H1 (cell line): ENCODE measurements around the gene MAP4K1. TPM values are rescaled to one million over a fixed set of nuclear protein-coding genes. Genes with fewer than 3 reads are reported as not detected.
A peak's percentile ranks its signal among the peaks of the same experiment; 100 is the strongest.

Source experiments
- CTCF ChIA-PET: fragments of 300-600 bp; sonication (Branson Sonifier 250); formaldehyde crosslinking; loops from one replicate; lab custom pipeline; 2021; ENCODE audit not compliant: partially characterized antibody; lab: Charles Lee
- POLR2A ChIA-PET: fragments of 300-600 bp; sonication (Branson Sonifier 250); formaldehyde crosslinking; loops from one replicate; lab custom pipeline; 2021; ENCODE audit warnings: inconsistent platforms; ENCODE audit not compliant: partially characterized antibody; lab: Charles Lee
- DNase-seq, 2 experiments: peaks; one replicate each; pipeline versions ENCODE4 v3.0.0 to v3.0.0-alpha.2; 2010 to 2022; ENCODE audit warnings: low spot score in 2 of 2, low read depth in 1 of 2, mixed read lengths in 1 of 2
- FAIRE-seq: peaks from 2 replicates; lab custom pipeline; 2011; peaks lifted over from hg19 to GRCh38; lab: Jason Lieb, UNC
- H2AFZ ChIP-seq: 2 replicates; pipeline ENCODE4 v1.8.1; 2012; ENCODE audit warnings: low read length, inconsistent platforms
- H2AK5ac ChIP-seq: 2 replicates; pipeline ENCODE4 v1.6.1; 2013; ENCODE audit warnings: low read depth, low read length
- H2BK120ac ChIP-seq: replicated peaks from 2 replicates; pipeline ENCODE3; 2013; ENCODE audit warnings: low read depth, low read length, inconsistent platforms
- H2BK12ac ChIP-seq: 2 replicates; pipeline ENCODE4 v1.6.1; 2013; ENCODE audit warnings: low read depth, low read length
- H2BK15ac ChIP-seq: 2 replicates; pipeline ENCODE4 v1.6.1; 2013; ENCODE audit warnings: low read length
- H2BK20ac ChIP-seq: 2 replicates; pipeline ENCODE4 v1.6.1; 2013; ENCODE audit warnings: low read length
- H2BK5ac ChIP-seq: 2 replicates; pipeline ENCODE4 v1.6.1; 2013; ENCODE audit warnings: low read depth, low read length
- H3K14ac ChIP-seq: 2 replicates; pipeline ENCODE4 v1.6.1; 2013; ENCODE audit warnings: inconsistent platforms; ENCODE audit not compliant: insufficient read length
- H3K18ac ChIP-seq: 2 replicates; pipeline ENCODE4 v1.6.1; 2013; ENCODE audit warnings: low read length; ENCODE audit errors: extremely low read depth
- H3K23ac ChIP-seq: 2 replicates; pipeline ENCODE4 v1.6.1; 2013; ENCODE audit warnings: inconsistent platforms; ENCODE audit not compliant: insufficient read length
- H3K23me2 ChIP-seq: 2 replicates; pipeline ENCODE4 v1.6.1; 2013; ENCODE audit warnings: low read depth, low read length
- H3K27ac ChIP-seq: 2 replicates; pipeline ENCODE4 v1.6.1; 2011; ENCODE audit warnings: low read depth, low read length, inconsistent platforms
- H3K27me3 ChIP-seq, 4 experiments: replicated peaks in 1 of 4; 1 replicate in 1 of 4; 2 replicates in 3 of 4; pipeline versions ENCODE4 v1.6.1 to v1.8.1; 2011 to 2013; ENCODE audit warnings: low read length in 3 of 4, mild to moderate bottlenecking in 3 of 4, inconsistent platforms in 2 of 4, mixed read lengths in 2 of 4, moderate library complexity in 1 of 4; ENCODE audit not compliant: control insufficient read depth in 3 of 4, insufficient read depth in 3 of 4; ENCODE audit errors: extremely low read depth in 1 of 4
- H3K36me3 ChIP-seq, 4 experiments: 2 replicates each; pipeline versions ENCODE4 v1.6.1 to v1.8.1; 2011 to 2013; ENCODE audit warnings: mild to moderate bottlenecking in 4 of 4, low read length in 3 of 4, moderate library complexity in 2 of 4, control low read depth in 1 of 4, inconsistent platforms in 1 of 4; ENCODE audit not compliant: insufficient read depth in 4 of 4, control insufficient read depth in 2 of 4
- H3K4ac ChIP-seq: replicated peaks from 2 replicates; pipeline ENCODE3; 2013; ENCODE audit warnings: low read length, low read depth, mixed read lengths, inconsistent platforms; ENCODE audit not compliant: insufficient read length
- H3K4me1 ChIP-seq, 4 experiments: replicated peaks in 1 of 4; 1 replicate in 1 of 4; 2 replicates in 3 of 4; pipeline versions ENCODE4 v1.6.1 to v1.8.1; 2011 to 2013; ENCODE audit warnings: low read length in 3 of 4, inconsistent platforms in 2 of 4, mixed read lengths in 1 of 4; ENCODE audit not compliant: insufficient read depth in 4 of 4, control insufficient read depth in 3 of 4
- H3K4me2 ChIP-seq, 2 experiments: 2 replicates each; pipeline versions ENCODE4 v1.6.1 to v1.8.1; 2011 to 2013; ENCODE audit warnings: low read depth in 2 of 2, low read length in 2 of 2, control low read depth in 1 of 2, inconsistent platforms in 1 of 2, mild to moderate bottlenecking in 1 of 2; ENCODE audit not compliant: insufficient read depth in 1 of 2
- H3K4me3 ChIP-seq, 4 experiments: fragments of 200-600, 300-600 bp in 1 of 4; sonication (generic), shearing (Covaris generic), sonication (Bioruptor Twin) in 1 of 4; 2 replicates each; pipeline versions ENCODE4 v1.5.1 to v1.8.1; 2011 to 2016; ENCODE audit warnings: low read length in 4 of 4, low read depth in 3 of 4, control low read depth in 2 of 4, inconsistent platforms in 2 of 4, mild to moderate bottlenecking in 2 of 4, mixed read lengths in 1 of 4, moderate library complexity in 1 of 4; ENCODE audit not compliant: insufficient read depth in 2 of 4; ENCODE audit errors: extremely low read depth in 1 of 4
- H3K56ac ChIP-seq: replicated peaks from 2 replicates; pipeline ENCODE3; 2013; ENCODE audit warnings: low read depth, mild to moderate bottlenecking, mixed read lengths, low read length, inconsistent platforms; ENCODE audit not compliant: insufficient read length
- H3K79me1 ChIP-seq: 2 replicates; pipeline ENCODE4 v1.6.1; 2013; ENCODE audit warnings: low read depth, low read length, control low read depth
- H3K79me2 ChIP-seq, 2 experiments: 2 replicates each; pipeline versions ENCODE4 v1.6.1 to v1.8.1; 2012 to 2013; ENCODE audit warnings: low read length in 2 of 2, mild to moderate bottlenecking in 2 of 2, inconsistent platforms in 1 of 2; ENCODE audit not compliant: insufficient read depth in 2 of 2, control insufficient read depth in 1 of 2
- H3K9ac ChIP-seq, 4 experiments: replicated peaks in 1 of 4; 1 replicate in 1 of 4; 2 replicates in 3 of 4; pipeline versions ENCODE4 v1.6.1 to v1.8.1; 2011 to 2013; ENCODE audit warnings: low read depth in 3 of 4, low read length in 3 of 4, control low read depth in 2 of 4, mild to moderate bottlenecking in 2 of 4, moderate library complexity in 2 of 4, inconsistent platforms in 1 of 4; ENCODE audit errors: extremely low read depth in 1 of 4
- H3K9me3 ChIP-seq, 2 experiments: 2 replicates each; pipeline versions ENCODE4 v1.6.1 to v1.8.1; 2012 to 2013; ENCODE audit warnings: mild to moderate bottlenecking in 2 of 2, moderate library complexity in 2 of 2, control low read depth in 1 of 2, inconsistent platforms in 1 of 2, low read depth in 1 of 2, low read length in 1 of 2, mixed read lengths in 1 of 2; ENCODE audit not compliant: insufficient read depth in 2 of 2
- H4K20me1 ChIP-seq, 2 experiments: replicated peaks in 1 of 2; 2 replicates each; pipeline versions ENCODE3 to v1.8.1; 2011 to 2013; ENCODE audit warnings: inconsistent platforms in 2 of 2, low read length in 2 of 2, mild to moderate bottlenecking in 1 of 2; ENCODE audit not compliant: insufficient read depth in 2 of 2, control insufficient read depth in 1 of 2
- H4K5ac ChIP-seq: 2 replicates; pipeline ENCODE4 v1.6.1; 2013; ENCODE audit warnings: low read length, low read depth, mixed read lengths, inconsistent platforms; ENCODE audit not compliant: insufficient read length
- H4K8ac ChIP-seq: 2 replicates; pipeline ENCODE4 v1.8.0; 2013; ENCODE audit warnings: mild to moderate bottlenecking, moderate library complexity, low read length, inconsistent platforms; ENCODE audit not compliant: insufficient read depth; ENCODE audit errors: extremely low read depth
- H4K91ac ChIP-seq: replicated peaks from 2 replicates; pipeline ENCODE3; 2013; ENCODE audit warnings: low read length, mixed read lengths, inconsistent platforms; ENCODE audit not compliant: insufficient read length
- CEBPB ChIP-seq: IDR thresholded peaks from 2 replicates; pipeline ENCODE4 v1.6.1; 2012; ENCODE audit warnings: low read depth, low read length
- CHD2 ChIP-seq: IDR thresholded peaks from 2 replicates; pipeline ENCODE4 v1.6.1; 2012; ENCODE audit warnings: low read length, improper control_type of control experiment
- EGR1 ChIP-seq: IDR thresholded peaks from 2 replicates; pipeline ENCODE4 v1.6.1; 2011; ENCODE audit warnings: low read depth, low read length, borderline replicate concordance
- GTF2F1 ChIP-seq: IDR thresholded peaks from 2 replicates; pipeline ENCODE4 v1.6.1; 2012; ENCODE audit warnings: low read depth, low read length, improper control_type of control experiment, borderline replicate concordance
- HDAC6 ChIP-seq: IDR thresholded peaks from one replicate; pipeline ENCODE4 v1.7.1; 2012; ENCODE audit warnings: low read depth, mild to moderate bottlenecking, inconsistent platforms, low read length, moderate library complexity
- JUN ChIP-seq: IDR thresholded peaks from 2 replicates; pipeline ENCODE4 v1.6.1; 2011; ENCODE audit warnings: low read depth, mild to moderate bottlenecking, improper control_type of control experiment, low read length
- KDM4A ChIP-seq: IDR thresholded peaks from one replicate; pipeline ENCODE4 v1.7.1; 2012; ENCODE audit warnings: low read depth, mild to moderate bottlenecking, moderate library complexity, low read length, inconsistent platforms; ENCODE audit not compliant: severe bottlenecking
- PHF8 ChIP-seq: fragments of 200-600 bp; sonication (generic); conservative IDR thresholded peaks from 2 replicates; pipeline ENCODE4 v1.7.1; 2012; ENCODE audit warnings: low read depth, mild to moderate bottlenecking, inconsistent platforms, low read length, moderate library complexity
- RBBP5 ChIP-seq: IDR thresholded peaks from 2 replicates; pipeline ENCODE4 v1.7.1; 2012; ENCODE audit warnings: low read depth, mild to moderate bottlenecking, inconsistent platforms, low read length, moderate library complexity, borderline replicate concordance
- SIN3A ChIP-seq, 2 experiments: IDR thresholded peaks in 1 of 2; conservative IDR thresholded peaks in 1 of 2; 2 replicates each; pipeline ENCODE4 v1.6.1; 2011 to 2012; ENCODE audit warnings: low read length in 2 of 2, improper control_type of control experiment in 1 of 2, low read depth in 1 of 2, mild to moderate bottlenecking in 1 of 2
- TEAD4 ChIP-seq: IDR thresholded peaks from 2 replicates; pipeline ENCODE4 v1.6.1; 2012; ENCODE audit warnings: low read depth, low read length, inconsistent platforms, mixed read lengths
- WGBS, 2 experiments: shearing (Covaris generic) in 1 of 2; methylation state at CpG; one replicate each; pipeline versions ENCODE4 v1.1.6 to v1.1.7; 2013 to 2015; ENCODE audit warnings: low lambda C conversion rate in 2 of 2, mixed read lengths in 2 of 2, inconsistent platforms in 1 of 2, low coverage in 1 of 2, missing lambda C conversion rate in 1 of 2; ENCODE audit not compliant: insufficient replicate concordance in 2 of 2, insufficient coverage in 1 of 2, insufficient read length in 1 of 2; ENCODE audit errors: extremely low coverage in 1 of 2, missing lambda C conversion rate in 1 of 2; 5-methylcytosine and 5-hydroxymethylcytosine counted together
- polyA plus RNA-seq, 7 experiments: library from polyadenylated mRNA; depleted of rRNA in 3 of 7; stranded (reverse) in 5 of 7; unstranded in 2 of 7; fragments of >200 nt in 5 of 7; fragments of 200-250 nt in 2 of 7; gene quantifications; 1 replicate in 5 of 7; 2 replicates in 1 of 7; 4 replicates in 1 of 7; pipeline versions ENCODE4 v1.2.1 to v1.2.3, GENCODE V29; 2011 to 2013; ENCODE audit warnings: missing spikeins in 2 of 7, mixed read lengths in 2 of 7
- total RNA-seq: library from RNA; stranded (reverse); fragmentation: NEBNext Ultra II Directional; extraction: Animal tissue kit (Norgen Biotek cat#: 25700); gene quantifications from 2 replicates; pipeline ENCODE4 v1.2.1, GENCODE V29; 2021
- TF ChIP-seq, protein P1 (sequence below): IDR thresholded peaks from 2 replicates; pipeline ENCODE4 v1.6.1; 2012; ENCODE audit warnings: inconsistent platforms

MAP4K1 gene
- total and polyA plus RNA-seq, 2 of the 8 experiments (the other 6 are each of a cell fraction or from before 2014, with no cell fraction given): 9.0 to 10.4 TPM

DNA sequence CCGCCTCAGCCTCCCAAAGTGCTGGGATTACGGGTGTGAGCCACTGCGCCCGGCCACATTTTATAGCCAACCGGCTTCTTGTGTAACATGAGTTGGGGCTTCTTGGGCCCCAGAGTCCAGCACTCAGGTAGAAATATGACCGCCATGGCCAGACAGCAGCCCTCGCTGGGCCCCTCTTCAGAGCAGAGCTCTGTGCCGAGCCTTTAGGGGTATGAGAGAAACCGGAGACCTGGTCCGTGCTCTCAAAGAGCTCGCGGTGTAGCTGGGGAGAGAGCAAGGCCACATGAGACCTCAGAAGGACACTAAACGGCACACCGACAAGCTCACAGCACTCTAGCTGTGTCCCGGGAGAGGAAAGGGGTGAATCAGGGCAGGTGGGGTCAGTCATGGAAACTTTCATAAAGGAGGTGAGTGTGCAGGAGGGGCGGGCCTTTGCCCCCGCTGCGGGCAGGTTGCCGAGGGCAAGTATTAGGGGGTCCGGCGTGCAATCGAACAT, 45.5 kb upstream of the MAP4K1 start:
- Histone ChIP-seq H4K8ac (no peak overlapping the region), H4K5ac (no peak overlapping the region), H3K14ac (no peak overlapping the region), H3K4me1 (peaks cover 44 to 64% (median 52%) of the 10 kb centered on the region in 4 experiments), H2BK5ac (peak overlapping the region; percentile 96; the same call in 1 of the 2 replicates), H3K4me3 (no peak overlapping the region), H2BK15ac (no peak overlapping the region; the same call in 1 of the 2 replicates), H3K18ac (peak overlapping the region; percentile 61), H3K79me2 (peaks cover 18 to 91% of the 10 kb centered on the region in 2 experiments), H3K4ac (no peak overlapping the region), H3K27me3 (no peaks in the 10 kb centered on the region), H2BK20ac (no peak overlapping the region; the same call in none of the 2 replicates), H2BK12ac (peak overlapping the region; percentile 30; the same call in 1 of the 2 replicates), H3K36me3 (no peaks in the 10 kb centered on the region; a peak in 1 of 8 replicates), H3K27ac (peak overlapping the region; percentile 27; the same call in 1 of the 2 replicates), H2AK5ac (peak overlapping the region; percentile 55), H3K9ac (no peak overlapping the region), H3K9me3 (no peaks in the 10 kb centered on the region), H4K20me1 (peaks cover 6 to 46% of the 10 kb centered on the region in 2 experiments), H3K79me1 (peaks cover 30% of the 10 kb centered on the region), H2AFZ (no peak overlapping the region), H3K4me2 (peak overlapping the region in 1 of 2 experiments; percentile 61; a peak in 1 of 4 replicates), H4K91ac (no peak overlapping the region), H3K56ac (no peak overlapping the region), H3K23ac (no peak overlapping the region), H2BK120ac (no peak overlapping the region), H3K23me2 (no peaks in the 10 kb centered on the region; the same call in 1 of the 2 replicates)
- POLR2A ChIA-PET: interaction anchor here (0.7 to 21.5 kb wide), 8 partner anchors 8 to 189 kb away, joined by 4 to 495 read pairs (median 8); partner anchors contain the start of gene ACTN4
- FAIRE-seq (no peak), DNase-seq (no peak)
- CTCF ChIA-PET: interaction anchor here (0.7 to 1.5 kb wide), 10 partner anchors 10 to 147 kb away, joined by 3 to 8 read pairs (median 3); no protein-coding TSS in a partner anchor
- 87% methylated on average over 22 of the region's 22 CpGs; no CpG with 5 or more reads in 1 of the 2 experiments for WGBS, 2 experiments
- no peak for TF ChIP-seq TEAD4
- TF ChIP-seq RBBP5: no peak
- no peak for TF ChIP-seq SIN3A (conservative IDR thresholded peaks at IDR 0.05 in 1 of 2, IDR thresholded peaks at IDR 0.05 in 1 of 2; ENCODE audit: low read depth in 1 of 2, low read length in 2 of 2)
- TF ChIP-seq GTF2F1: no peak
- TF ChIP-seq EGR1: no peak
- TF ChIP-seq KDM4A: no peak
- TF ChIP-seq JUN: no peak
- no peak for TF ChIP-seq CHD2
- no peak for TF ChIP-seq HDAC6
- no peak for TF ChIP-seq PHF8
- TF ChIP-seq CEBPB: no peak
- TF ChIP-seq, protein P1, sequence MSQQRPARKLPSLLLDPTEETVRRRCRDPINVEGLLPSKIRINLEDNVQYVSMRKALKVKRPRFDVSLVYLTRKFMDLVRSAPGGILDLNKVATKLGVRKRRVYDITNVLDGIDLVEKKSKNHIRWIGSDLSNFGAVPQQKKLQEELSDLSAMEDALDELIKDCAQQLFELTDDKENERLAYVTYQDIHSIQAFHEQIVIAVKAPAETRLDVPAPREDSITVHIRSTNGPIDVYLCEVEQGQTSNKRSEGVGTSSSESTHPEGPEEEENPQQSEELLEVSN: no peak
